DND-41 (cell line): ENCODE results near the gene SLC35B1.

Experiments
- ATAC-seq: fragments of 200-7000 bp; cut with Tn5 transposase; 3 replicates; pipeline ENCODE4 v1.9.1; 2021; ENCODE audit warnings: low read depth; ENCODE audit not compliant: insufficient read depth
- DNase-seq: peaks from one replicate; pipeline ENCODE4 v3.0.0-alpha.2; 2020
- H2AFZ ChIP-seq: 2 replicates; pipeline ENCODE4 v1.6.0; 2012; ENCODE audit warnings: low read depth, low read length
- H3K27ac ChIP-seq: 2 replicates; pipeline ENCODE4 v1.5.1; 2012; ENCODE audit warnings: low read length, inconsistent platforms
- H3K27me3 ChIP-seq: fragments of 200-600 bp; sonication (generic); 2 replicates; pipeline ENCODE4 v1.6.0; 2012; ENCODE audit warnings: low read length, mild to moderate bottlenecking, inconsistent platforms; ENCODE audit not compliant: insufficient read depth, poor library complexity
- H3K36me3 ChIP-seq: 2 replicates; pipeline ENCODE4 v1.5.1; 2012; ENCODE audit warnings: low read length, inconsistent platforms; ENCODE audit not compliant: insufficient read depth
- H3K4me1 ChIP-seq: 2 replicates; pipeline ENCODE4 v1.5.1; 2012; ENCODE audit warnings: mild to moderate bottlenecking, low read length; ENCODE audit not compliant: insufficient read depth
- H3K4me2 ChIP-seq: 2 replicates; pipeline ENCODE4 v1.6.0; 2012; ENCODE audit warnings: mild to moderate bottlenecking, moderate library complexity, low read length, inconsistent platforms; ENCODE audit not compliant: insufficient read depth
- H3K4me3 ChIP-seq, 2 experiments: fragments of 200-600 bp in 1 of 2; shearing (Covaris generic) in 1 of 2; 2 replicates each; pipeline ENCODE4 v1.5.1; 2012 to 2016; ENCODE audit warnings: inconsistent platforms in 2 of 2, low read length in 2 of 2, mild to moderate bottlenecking in 2 of 2, low read depth in 1 of 2, moderate library complexity in 1 of 2
- H3K79me2 ChIP-seq: 2 replicates; pipeline ENCODE4 v1.6.0; 2012; ENCODE audit warnings: low read length, inconsistent platforms; ENCODE audit not compliant: insufficient read depth
- H3K9ac ChIP-seq: 2 replicates; pipeline ENCODE4 v1.6.0; 2012; ENCODE audit warnings: low read depth, mild to moderate bottlenecking, inconsistent platforms, low read length, moderate library complexity
- H3K9me3 ChIP-seq: 2 replicates; pipeline ENCODE4 v1.5.1; 2012; ENCODE audit warnings: low read length, moderate library complexity, mild to moderate bottlenecking, inconsistent platforms; ENCODE audit not compliant: insufficient read depth, severe bottlenecking
- H4K20me1 ChIP-seq: 2 replicates; pipeline ENCODE4 v1.6.0; 2012; ENCODE audit warnings: low read length; ENCODE audit not compliant: insufficient read depth
- EZH2 ChIP-seq: IDR thresholded peaks from 3 replicates; pipeline ENCODE4 v1.6.1; 2012; ENCODE audit warnings: borderline replicate concordance, low read depth, mild to moderate bottlenecking, moderate library complexity, low read length, inconsistent platforms; ENCODE audit not compliant: severe bottlenecking
- TF ChIP-seq, protein P1 (sequence below): IDR thresholded peaks from 2 replicates; pipeline ENCODE4 v1.5.1; 2012; ENCODE audit warnings: borderline replicate concordance, low read length, moderate library complexity, mild to moderate bottlenecking; ENCODE audit not compliant: poor library complexity, severe bottlenecking; ENCODE audit errors: extremely low read depth

Gene SLC35B1

GRCh38 chr17:49742166-49742638 lies 34.4 kb upstream of the SLC35B1 start:
- no peaks in the 10 kb centered on the region for H3K36me3 ChIP-seq
- DNase-seq (peak; percentile 22), ATAC-seq (peak; percentile 16; the same call in 1 of the 3 replicates)
- peak overlapping the region; percentile 91 for H3K27ac ChIP-seq
- no peaks in the 10 kb centered on the region for H3K9me3 ChIP-seq
- H3K4me2 ChIP-seq: peak overlapping the region; percentile 56
- H3K79me2 ChIP-seq: peaks cover 70% of the 10 kb centered on the region
- H2AFZ ChIP-seq: no peak overlapping the region
- H4K20me1 ChIP-seq: peaks cover 3% of the 10 kb centered on the region; the same call in 1 of the 2 replicates
- peak overlapping the region; percentile 63 for H3K9ac ChIP-seq
- TF ChIP-seq, protein P1, sequence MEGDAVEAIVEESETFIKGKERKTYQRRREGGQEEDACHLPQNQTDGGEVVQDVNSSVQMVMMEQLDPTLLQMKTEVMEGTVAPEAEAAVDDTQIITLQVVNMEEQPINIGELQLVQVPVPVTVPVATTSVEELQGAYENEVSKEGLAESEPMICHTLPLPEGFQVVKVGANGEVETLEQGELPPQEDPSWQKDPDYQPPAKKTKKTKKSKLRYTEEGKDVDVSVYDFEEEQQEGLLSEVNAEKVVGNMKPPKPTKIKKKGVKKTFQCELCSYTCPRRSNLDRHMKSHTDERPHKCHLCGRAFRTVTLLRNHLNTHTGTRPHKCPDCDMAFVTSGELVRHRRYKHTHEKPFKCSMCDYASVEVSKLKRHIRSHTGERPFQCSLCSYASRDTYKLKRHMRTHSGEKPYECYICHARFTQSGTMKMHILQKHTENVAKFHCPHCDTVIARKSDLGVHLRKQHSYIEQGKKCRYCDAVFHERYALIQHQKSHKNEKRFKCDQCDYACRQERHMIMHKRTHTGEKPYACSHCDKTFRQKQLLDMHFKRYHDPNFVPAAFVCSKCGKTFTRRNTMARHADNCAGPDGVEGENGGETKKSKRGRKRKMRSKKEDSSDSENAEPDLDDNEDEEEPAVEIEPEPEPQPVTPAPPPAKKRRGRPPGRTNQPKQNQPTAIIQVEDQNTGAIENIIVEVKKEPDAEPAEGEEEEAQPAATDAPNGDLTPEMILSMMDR: no peak
- no peak for TF ChIP-seq EZH2
- peaks cover 87% of the 10 kb centered on the region for H3K4me1 ChIP-seq
- H3K4me3 ChIP-seq: peak overlapping the region in 1 of 2 experiments; percentile 46; a peak in 2 of 4 replicates
- H3K27me3 ChIP-seq: no peaks in the 10 kb centered on the region

- Histone ChIP-seq H3K27me3 (no peaks in the 10 kb centered on the region), H3K4me2 (peak overlapping the region; percentile 56), H3K9me3 (no peaks in the 10 kb centered on the region), H3K36me3 (no peaks in the 10 kb centered on the region), H3K4me3 (peak overlapping the region in 1 of 2 experiments; percentile 46; a peak in 2 of 4 replicates), H2AFZ (no peak overlapping the region), H3K9ac (peak overlapping the region; percentile 63), H4K20me1 (no peaks in the 10 kb centered on the region), H3K79me2 (peaks cover 72% of the 10 kb centered on the region), H3K27ac (peak overlapping the region; percentile 91), H3K4me1 (peaks cover 82% of the 10 kb centered on the region)
- DNase-seq: peak; percentile 14
- no peak for ATAC-seq
- TF ChIP-seq, protein P1: no peak
- no peak for TF ChIP-seq EZH2
These were observed 33.9 kb upstream of the SLC35B1 start for GRCh38 chr17:49741692-49742076.

GRCh38 chr17:49741009-49741691 lies 33.4 kb upstream of the SLC35B1 start:
- Histone ChIP-seq H2AFZ (no peak overlapping the region), H3K9ac (peak overlapping the region; percentile 63), H3K9me3 (no peaks in the 10 kb centered on the region), H3K4me3 (peak overlapping the region in 1 of 2 experiments; percentile 46; a peak in 2 of 4 replicates), H3K36me3 (no peaks in the 10 kb centered on the region), H3K4me2 (peak overlapping the region; percentile 56), H3K27me3 (no peaks in the 10 kb centered on the region), H3K4me1 (peaks cover 76% of the 10 kb centered on the region), H3K79me2 (peaks cover 72% of the 10 kb centered on the region), H4K20me1 (no peaks in the 10 kb centered on the region), H3K27ac (peak overlapping the region; percentile 91)
- no peak for TF ChIP-seq EZH2
- TF ChIP-seq, protein P1: no peak
- 0 out of 3 replicates have a peak, but pooled peaks have one; percentile 8 for ATAC-seq
- peak; percentile 36 for DNase-seq
